ENCODE data around the gene PPP1R14B. TPM values are rescaled to one million over a fixed set of nuclear protein-coding genes. Genes with fewer than 3 reads are reported as not detected.
"Not testable (repeated sequence)": the region's sequence is repeated elsewhere in the genome, so short reads cannot be mapped to it uniquely, and the experiment has no call there.

PPP1R14B gene
- total and polyA plus RNA-seq, 2 donors (not counting 3 experiments of a cell fraction or from before 2014, with no cell fraction given) = 308 to 431 TPM

DNA sequence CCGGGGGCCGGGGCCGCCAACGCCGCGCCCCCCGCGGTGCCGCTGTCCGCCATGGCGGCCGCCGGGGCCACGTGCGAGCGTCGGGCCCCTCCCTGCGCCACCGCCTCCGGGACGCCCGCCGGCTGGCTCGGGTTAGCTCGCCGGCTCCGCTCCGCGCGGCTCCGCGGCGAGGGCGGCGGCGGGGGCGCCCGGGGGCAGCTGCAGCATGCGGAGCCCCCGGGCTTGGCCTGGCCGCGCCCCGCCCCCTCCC, 197 bp downstream of the PPP1R14B start:
- H3K9ac ChIP-seq (replicated peaks; ENCODE audit: extremely low read depth, insufficient read depth, low read length) = not testable (repeated sequence)
- peaks cover 40% of the 10 kb centered on the region for H3K79me2 ChIP-seq (ENCODE audit: control insufficient read depth, insufficient read depth, low read length)
- intact Hi-C loops (cut with micrococcal nuclease) = loop anchor here (2.0 kb wide), 1 partner anchor 38 kb away; the partner anchor contains the start of genes BAD and GPR137

GRCh38 chr11:64245797-64246620, 734 bp downstream of the PPP1R14B start:
- POLR2A ChIA-PET = interaction anchor here (0.6 to 2.2 kb wide), 5 partner anchors 22 to 58 kb away, joined by 3 to 10 read pairs (median 5); no protein-coding TSS in a partner anchor
- Histone ChIP-seq H3K9ac (replicated peaks; ENCODE audit: extremely low read depth, insufficient read depth, low read length) (peak overlapping the region; percentile 67), H3K27ac (ENCODE audit: insufficient read depth, low read depth, low read length) (peak overlapping the region; percentile 47), H3K4me2 (ENCODE audit: insufficient read depth, low read length) (no peak overlapping the region), H3K79me2 (ENCODE audit: control insufficient read depth, insufficient read depth, low read length) (peaks cover 40% of the 10 kb centered on the region), H3K4me1 (ENCODE audit: control insufficient read depth, extremely low read depth, insufficient read depth, low read length) (peaks cover 23% of the 10 kb centered on the region), H4K20me1 (replicated peaks; ENCODE audit: control insufficient read depth, extremely low read depth, insufficient read depth, low read length) (no peaks in the 10 kb centered on the region), H3K27me3 (ENCODE audit: control insufficient read depth in 2 of 2, insufficient read depth in 2 of 2, low read length in 2 of 2) (no peaks in the 10 kb centered on the region), H3K9me1 (replicated peaks; ENCODE audit: control insufficient read depth, extremely low read depth, insufficient read depth, low read length) (no peaks in the 10 kb centered on the region), H3K4me3 (replicated peaks in 1 of 3; ENCODE audit: insufficient read depth in 1 of 3, low read depth in 1 of 3, low read length in 3 of 3) (peak overlapping the region; percentile 67 to 78 (median 73)), H3K9me3 (replicated peaks; ENCODE audit: control insufficient read depth, insufficient read depth, low read length) (no peaks in the 10 kb centered on the region), H3K36me3 (ENCODE audit: control insufficient read depth in 2 of 2, extremely low read depth in 1 of 2, insufficient read depth in 2 of 2, low read length in 2 of 2) (peaks cover 0 to 12% of the 10 kb centered on the region in 2 experiments), H2AFZ (ENCODE audit: low read depth, low read length) (no peak overlapping the region)
- DNase-seq (ENCODE audit: low read depth, low spot score) (peak; percentile 82), FAIRE-seq (peak; percentile 95)
- TF ChIP-seq, protein P1, sequence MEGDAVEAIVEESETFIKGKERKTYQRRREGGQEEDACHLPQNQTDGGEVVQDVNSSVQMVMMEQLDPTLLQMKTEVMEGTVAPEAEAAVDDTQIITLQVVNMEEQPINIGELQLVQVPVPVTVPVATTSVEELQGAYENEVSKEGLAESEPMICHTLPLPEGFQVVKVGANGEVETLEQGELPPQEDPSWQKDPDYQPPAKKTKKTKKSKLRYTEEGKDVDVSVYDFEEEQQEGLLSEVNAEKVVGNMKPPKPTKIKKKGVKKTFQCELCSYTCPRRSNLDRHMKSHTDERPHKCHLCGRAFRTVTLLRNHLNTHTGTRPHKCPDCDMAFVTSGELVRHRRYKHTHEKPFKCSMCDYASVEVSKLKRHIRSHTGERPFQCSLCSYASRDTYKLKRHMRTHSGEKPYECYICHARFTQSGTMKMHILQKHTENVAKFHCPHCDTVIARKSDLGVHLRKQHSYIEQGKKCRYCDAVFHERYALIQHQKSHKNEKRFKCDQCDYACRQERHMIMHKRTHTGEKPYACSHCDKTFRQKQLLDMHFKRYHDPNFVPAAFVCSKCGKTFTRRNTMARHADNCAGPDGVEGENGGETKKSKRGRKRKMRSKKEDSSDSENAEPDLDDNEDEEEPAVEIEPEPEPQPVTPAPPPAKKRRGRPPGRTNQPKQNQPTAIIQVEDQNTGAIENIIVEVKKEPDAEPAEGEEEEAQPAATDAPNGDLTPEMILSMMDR (IDR thresholded peaks at IDR 0.05; ENCODE audit: extremely low read depth in 1 of 2, insufficient read depth in 1 of 2, low read depth in 1 of 2, low read length in 2 of 2) = no peak
- TF ChIP-seq POLR2AphosphoS5 (IDR thresholded peaks at IDR 0.05; ENCODE audit: insufficient read depth, low read depth, low read length) (peak; percentile 97), FOS (IDR thresholded peaks at IDR 0.05; ENCODE audit: borderline replicate concordance, insufficient read depth, low read length) (peak; percentile 92), JUN (IDR thresholded peaks at IDR 0.05; ENCODE audit: borderline replicate concordance, insufficient read depth, insufficient read length, low read depth) (peak; percentile 8), EZH2 (IDR thresholded peaks at IDR 0.05; ENCODE audit: borderline replicate concordance, low read depth, low read length, severe bottlenecking) (no peak), POLR2A (IDR thresholded peaks at IDR 0.05; ENCODE audit: low read depth, low read length) (peak; percentile 97), MYC (IDR thresholded peaks at IDR 0.05; ENCODE audit: low read depth, low read length) (peak; percentile 24)
- intact Hi-C loops (cut with micrococcal nuclease) = loop anchor here (2.0 kb wide), 1 partner anchor 39 kb away; the partner anchor contains the start of genes BAD and GPR137
- CTCF ChIA-PET = interaction anchor here (0.9 to 5.0 kb wide), 11 partner anchors 9 to 109 kb away, joined by 3 to 36 read pairs (median 5); partner anchors contain the start of genes CATSPERZ, ESRRA, PRDX5 and STIP1
- dilution Hi-C loops (cut with MboI; ENCODE audit: extremely low pct_ligation_motif_present, low sequenced_read_pairs) = no loop called here
- BruUV-seq (replicated peaks) = TSS peak; percentile 13

More for the DNA sequence above, 197 bp downstream of the PPP1R14B start:
- FAIRE-seq; dilution Hi-C loops (cut with MboI; ENCODE audit: extremely low pct_ligation_motif_present, low sequenced_read_pairs); H3K27me3 ChIP-seq (ENCODE audit: control insufficient read depth in 2 of 2, insufficient read depth in 2 of 2, low read length in 2 of 2); H4K20me1 ChIP-seq (replicated peaks; ENCODE audit: control insufficient read depth, extremely low read depth, insufficient read depth, low read length); H3K27ac ChIP-seq (ENCODE audit: insufficient read depth, low read depth, low read length); BruUV-seq (replicated peaks); H3K4me2 ChIP-seq (ENCODE audit: insufficient read depth, low read length); DNase-seq (ENCODE audit: low read depth, low spot score); H3K9me3 ChIP-seq (replicated peaks; ENCODE audit: control insufficient read depth, insufficient read depth, low read length); H3K9me1 ChIP-seq (replicated peaks; ENCODE audit: control insufficient read depth, extremely low read depth, insufficient read depth, low read length); H2AFZ ChIP-seq (ENCODE audit: low read depth, low read length): not testable (repeated sequence)
- H3K4me3 ChIP-seq (replicated peaks in 1 of 3; ENCODE audit: insufficient read depth in 1 of 3, low read depth in 1 of 3, low read length in 3 of 3) = peak overlapping the region in 1 of 3 experiments; percentile 78
- ChIA-PET CTCF (interaction anchor here (1.0 to 5.0 kb wide), 8 partner anchors 21 to 85 kb away, joined by 4 to 36 read pairs (median 6); partner anchors contain the start of genes CATSPERZ, ESRRA, PRDX5 and STIP1), POLR2A (interaction anchor here (0.6 to 2.2 kb wide), 2 partner anchors 17 to 22 kb away, joined by 4 to 10 read pairs; no protein-coding TSS in a partner anchor)
- peaks cover 0 to 12% of the 10 kb centered on the region in 2 experiments for H3K36me3 ChIP-seq (ENCODE audit: control insufficient read depth in 2 of 2, extremely low read depth in 1 of 2, insufficient read depth in 2 of 2, low read length in 2 of 2)
- peaks cover 23% of the 10 kb centered on the region for H3K4me1 ChIP-seq (ENCODE audit: control insufficient read depth, extremely low read depth, insufficient read depth, low read length)
- TF ChIP-seq POLR2AphosphoS5 (IDR thresholded peaks at IDR 0.05; ENCODE audit: insufficient read depth, low read depth, low read length) = peak; percentile 40
